RWPE1 (cell line): ENCODE data around the gene GGA1.
A peak's percentile ranks its signal among the peaks of the same experiment; 100 is the strongest.

Experiments
- CTCF ChIA-PET: fragments of 350-600 bp; sonication (Branson Sonifier 250); formaldehyde crosslinking; extraction: SDS; loops from one replicate; lab custom pipeline; 2021; lab: Yijun Ruan, JAX
- POLR2A ChIA-PET: fragments of 400-600 bp; formaldehyde crosslinking; extraction: SDS; loops from one replicate; lab custom pipeline; 2020; ENCODE audit warnings: antibody characterized with exemption; ENCODE audit not compliant: low non-redundant PET; lab: Yijun Ruan, JAX
- DNase-seq: peaks from one replicate; pipeline ENCODE4 v3.0.0; 2012; ENCODE audit warnings: low spot score
- H3K27ac ChIP-seq: fragments of 450-650 bp; 2 replicates; pipeline ENCODE4 v1.5.1; 2017
- TF ChIP-seq, protein P1 (sequence below): fragments of 450-650 bp; conservative IDR thresholded peaks from 2 replicates; pipeline ENCODE4 v1.5.1; 2017; ENCODE audit warnings: low read depth, mild to moderate bottlenecking

The GGA1 gene

GRCh38 chr22:37624017-37624365, 15.4 kb downstream of the GGA1 start:
- POLR2A ChIA-PET = no interaction called here
- DNase-seq = no peak
- CTCF ChIA-PET = interaction anchor here (0.6 kb wide), 1 partner anchor 17 kb away, joined by 4 read pairs; no protein-coding TSS in a partner anchor
- TF ChIP-seq, protein P1, sequence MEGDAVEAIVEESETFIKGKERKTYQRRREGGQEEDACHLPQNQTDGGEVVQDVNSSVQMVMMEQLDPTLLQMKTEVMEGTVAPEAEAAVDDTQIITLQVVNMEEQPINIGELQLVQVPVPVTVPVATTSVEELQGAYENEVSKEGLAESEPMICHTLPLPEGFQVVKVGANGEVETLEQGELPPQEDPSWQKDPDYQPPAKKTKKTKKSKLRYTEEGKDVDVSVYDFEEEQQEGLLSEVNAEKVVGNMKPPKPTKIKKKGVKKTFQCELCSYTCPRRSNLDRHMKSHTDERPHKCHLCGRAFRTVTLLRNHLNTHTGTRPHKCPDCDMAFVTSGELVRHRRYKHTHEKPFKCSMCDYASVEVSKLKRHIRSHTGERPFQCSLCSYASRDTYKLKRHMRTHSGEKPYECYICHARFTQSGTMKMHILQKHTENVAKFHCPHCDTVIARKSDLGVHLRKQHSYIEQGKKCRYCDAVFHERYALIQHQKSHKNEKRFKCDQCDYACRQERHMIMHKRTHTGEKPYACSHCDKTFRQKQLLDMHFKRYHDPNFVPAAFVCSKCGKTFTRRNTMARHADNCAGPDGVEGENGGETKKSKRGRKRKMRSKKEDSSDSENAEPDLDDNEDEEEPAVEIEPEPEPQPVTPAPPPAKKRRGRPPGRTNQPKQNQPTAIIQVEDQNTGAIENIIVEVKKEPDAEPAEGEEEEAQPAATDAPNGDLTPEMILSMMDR = no peak
- peak overlapping the region; percentile 76 for H3K27ac ChIP-seq

- H3K27ac ChIP-seq = peak overlapping the region; percentile 76
- DNase-seq = no peak
- ChIA-PET POLR2A (no interaction called here), CTCF (no interaction called here)
- TF ChIP-seq, protein P1 = no peak
Observed at GRCh38 chr22:37624876-37625275, 16.2 kb downstream of the GGA1 start.

- H3K27ac ChIP-seq = peak overlapping the region; percentile 76
- TF ChIP-seq, protein P1 = no peak
- no peak for DNase-seq
- POLR2A ChIA-PET = no interaction called here
- CTCF ChIA-PET = interaction anchor here (0.8 to 1.1 kb wide), 2 partner anchors 18 kb away, joined by 3 read pairs; no protein-coding TSS in a partner anchor
Observed at GRCh38 chr22:37625737-37626136, 17.1 kb downstream of the GGA1 start.

DNA sequence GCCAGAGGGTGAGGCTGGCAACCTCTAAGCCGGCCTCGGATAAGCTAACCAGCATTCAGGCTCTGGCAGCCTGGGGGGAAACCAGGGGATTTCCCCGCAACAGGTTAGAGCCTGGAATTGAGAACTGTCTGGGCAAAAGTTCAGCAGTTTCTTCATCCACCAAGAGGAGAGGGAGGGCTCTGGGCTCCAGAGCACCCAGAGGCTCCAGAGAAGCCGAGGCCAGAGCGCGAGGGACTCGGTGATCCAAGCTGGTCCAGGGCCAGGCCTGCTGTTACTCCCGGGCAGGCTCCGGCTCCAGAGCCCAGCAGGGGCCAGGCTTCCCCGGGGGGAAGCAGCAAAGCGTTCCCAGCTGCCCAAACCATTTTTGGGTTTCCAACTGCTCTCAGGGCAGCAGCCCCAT, 17.5 kb downstream of the GGA1 start:
- no peak for DNase-seq
- POLR2A ChIA-PET = no interaction called here
- H3K27ac ChIP-seq = peak overlapping the region; percentile 76
- CTCF ChIA-PET = interaction anchor here (0.8 to 1.1 kb wide), 2 partner anchors 17 to 19 kb away, joined by 3 read pairs; no protein-coding TSS in a partner anchor
- TF ChIP-seq, protein P1 = no peak

DNA sequence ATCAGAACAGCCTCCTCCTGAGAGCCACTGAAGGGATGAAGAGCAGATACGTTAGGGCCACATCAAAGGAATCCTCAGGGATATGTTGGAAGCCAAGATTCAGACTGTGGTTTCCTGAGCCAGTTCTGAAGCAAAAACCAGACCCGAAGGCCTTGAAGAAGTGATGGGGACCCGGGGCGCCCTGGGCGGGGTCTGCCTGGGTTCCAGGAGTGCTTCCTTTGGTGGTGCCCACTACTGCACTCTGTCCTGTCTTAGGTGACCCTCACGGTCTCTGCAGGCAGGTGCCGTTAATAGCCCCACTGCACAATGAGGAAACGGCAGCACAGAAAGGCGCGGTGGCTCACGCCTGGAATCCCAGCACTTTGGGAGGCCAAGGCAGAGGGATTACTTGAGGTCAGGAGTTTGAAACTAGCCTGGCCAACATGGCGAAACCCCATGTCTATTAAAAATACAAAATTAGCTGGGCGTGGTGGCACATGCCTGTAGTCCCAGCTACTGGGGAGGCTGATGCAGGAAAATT, 18.0 kb downstream of the GGA1 start:
- H3K27ac ChIP-seq = peak overlapping the region; percentile 76
- TF ChIP-seq, protein P1 = no peak
- no peak for DNase-seq
- CTCF ChIA-PET = interaction anchor here (0.8 to 1.1 kb wide), 2 partner anchors 17 to 19 kb away, joined by 3 read pairs; no protein-coding TSS in a partner anchor
- POLR2A ChIA-PET = no interaction called here

- DNase-seq = no peak
- ChIA-PET POLR2A (no interaction called here), CTCF (no interaction called here)
- TF ChIP-seq, protein P1 = no peak
- H3K27ac ChIP-seq = peak overlapping the region; percentile 76
Observed at GRCh38 chr22:37627121-37627520, 18.5 kb downstream of the GGA1 start.
